ENCODE data around the gene DUSP16. TPM values are rescaled to one million over a fixed set of nuclear protein-coding genes. Genes with fewer than 3 reads are reported as not detected.
A peak's percentile ranks its signal among the peaks of the same experiment; 100 is the strongest.
"Not testable (repeated sequence)": the region's sequence is repeated elsewhere in the genome, so short reads cannot be mapped to it uniquely, and the experiment has no call there.

The DUSP16 gene
- total RNA-seq, 1 donor from 2014 or later = 13.1 TPM

- DNase-seq = no peak
Observed at GRCh38 chr12:12583510-12584178, 21.0 kb upstream of the DUSP16 start.

GRCh38 chr12:12582895-12583303 lies 20.2 kb upstream of the DUSP16 start:
- DNase-seq = no peak

GRCh38 chr12:12582193-12582881 lies 19.7 kb upstream of the DUSP16 start:
- DNase-seq = no peak

GRCh38 chr12:12580716-12581115 lies 18.1 kb upstream of the DUSP16 start:
- DNase-seq = not testable (repeated sequence)

GRCh38 chr12:12577786-12578185 lies 15.1 kb upstream of the DUSP16 start:
- DNase-seq = no peak

GRCh38 chr12:12572659-12573058 lies 10.0 kb upstream of the DUSP16 start:
- DNase-seq = no peak

GRCh38 chr12:12565971-12566370 lies 3.3 kb upstream of the DUSP16 start:
- DNase-seq = not testable (repeated sequence)

- DNase-seq = no peak
Observed at GRCh38 chr12:12564911-12565310, 2.2 kb upstream of the DUSP16 start.

- peak; percentile 43 for DNase-seq
Observed at GRCh38 chr12:12563290-12563928, 746 bp upstream of the DUSP16 start.

GRCh38 chr12:12562016-12562483 lies 613 bp downstream of the DUSP16 start:
- peak; percentile 45 for DNase-seq

- peak; percentile 56 for DNase-seq
Observed at GRCh38 chr12:12561371-12562015, 1.2 kb downstream of the DUSP16 start.

- peak; percentile 73 for DNase-seq
Observed at GRCh38 chr12:12560587-12561370, 1.9 kb downstream of the DUSP16 start.

GRCh38 chr12:12559719-12560296 lies 2.9 kb downstream of the DUSP16 start:
- no peak for DNase-seq

- no peak for DNase-seq
Observed at GRCh38 chr12:12558291-12558690, 4.4 kb downstream of the DUSP16 start.

GRCh38 chr12:12557733-12558132 lies 4.9 kb downstream of the DUSP16 start:
- no peak for DNase-seq

GRCh38 chr12:12555656-12556055 lies 7.0 kb downstream of the DUSP16 start:
- DNase-seq = no peak

- DNase-seq = no peak
Observed at GRCh38 chr12:12553208-12553785, 9.4 kb downstream of the DUSP16 start.

- DNase-seq = no peak
Observed at GRCh38 chr12:12551115-12551514, 11.5 kb downstream of the DUSP16 start.

GRCh38 chr12:12550277-12550676 lies 12.4 kb downstream of the DUSP16 start:
- DNase-seq = no peak

- DNase-seq = no peak
Observed at GRCh38 chr12:12549426-12549825, 13.2 kb downstream of the DUSP16 start.

GRCh38 chr12:12548713-12549112 lies 13.9 kb downstream of the DUSP16 start:
- DNase-seq = no peak

All from dermis blood vessel endothelial cell (primary cell).